NCI-H510A (cell line): Measurements from ENCODE around the gene FCHSD2.
"Not testable (repeated sequence)": the region's sequence is repeated elsewhere in the genome, so short reads cannot be mapped to it uniquely, and the experiment has no call there.

Experiments
- DNase-seq: peaks from one replicate; lab custom pipeline; 2025; lab: John Stamatoyannopoulos, UW

The FCHSD2 gene

GRCh38 chr11:72820439-72821139 is 321.5 kb downstream of the FCHSD2 start:
- DNase-seq = no peak

- DNase-seq = no peak
These were observed 323.1 kb downstream of the FCHSD2 start for GRCh38 chr11:72818971-72819370.

- no peak for DNase-seq
These were observed 324.2 kb downstream of the FCHSD2 start for GRCh38 chr11:72817966-72818365.

GRCh38 chr11:72816404-72816990 is 325.6 kb downstream of the FCHSD2 start:
- DNase-seq = no peak

GRCh38 chr11:72815110-72815618 is 327.0 kb downstream of the FCHSD2 start:
- DNase-seq = no peak

- peak; percentile 90 for DNase-seq
These were observed 327.6 kb downstream of the FCHSD2 start, which contains the start of gene ATG16L2 for GRCh38 chr11:72814286-72815109. ATG16L2 (plus strand) TSS chr11:72814411; CDS start chr11:72814446, 35 bp downstream.

- peak; percentile 87 for DNase-seq
These were observed 328.3 kb downstream of the FCHSD2 start for GRCh38 chr11:72813740-72814285.

GRCh38 chr11:72812967-72813739 is 329.0 kb downstream of the FCHSD2 start:
- peak; percentile 57 for DNase-seq

GRCh38 chr11:72812604-72812966 is 329.5 kb downstream of the FCHSD2 start:
- DNase-seq = peak; percentile 84

GRCh38 chr11:72811686-72812085 is 330.4 kb downstream of the FCHSD2 start:
- DNase-seq = not testable (repeated sequence)

- no peak for DNase-seq
These were observed 333.8 kb downstream of the FCHSD2 start for GRCh38 chr11:72808331-72808798.

- DNase-seq = no peak
These were observed 334.3 kb downstream of the FCHSD2 start for GRCh38 chr11:72807792-72808191.

- no peak for DNase-seq
These were observed 335.0 kb downstream of the FCHSD2 start for GRCh38 chr11:72807021-72807693.

- DNase-seq = not testable (repeated sequence)
These were observed 335.7 kb downstream of the FCHSD2 start for GRCh38 chr11:72806378-72806777.

GRCh38 chr11:72805216-72805615 is 336.9 kb downstream of the FCHSD2 start:
- DNase-seq = no peak

GRCh38 chr11:72802822-72803221 is 339.3 kb downstream of the FCHSD2 start:
- DNase-seq = no peak

- DNase-seq = no peak
These were observed 342.7 kb downstream of the FCHSD2 start for GRCh38 chr11:72799441-72799840.

- DNase-seq = no peak
These were observed 343.8 kb downstream of the FCHSD2 start for GRCh38 chr11:72798361-72798760.

GRCh38 chr11:72793425-72794367 is 348.4 kb downstream of the FCHSD2 start, which contains the start of gene STARD10:
STARD10 (minus strand) TSS chr11:72794047; CDS start chr11:72781181, 12,866 bp downstream.
- peak; percentile 88 for DNase-seq

GRCh38 chr11:72793076-72793424 is 349.1 kb downstream of the FCHSD2 start:
- DNase-seq = no peak
